ENCODE data around the gene SLC38A11.
A peak's percentile ranks its signal among the peaks of the same experiment; 100 is the strongest.
"Not testable (repeated sequence)": the region's sequence is repeated elsewhere in the genome, so short reads cannot be mapped to it uniquely, and the experiment has no call there.

Gene SLC38A11

GRCh38 chr2:164954954-164955701 is at the start of gene SLC38A11:
Gene SLC38A11, minus strand, starts transcription at chr2:164955525. Its CDS starts 278 bp downstream, at chr2:164955247.
- no peak for DNase-seq

GRCh38 chr2:165003443-165004130 is 48.3 kb upstream of the SLC38A11 start:
- no peak for DNase-seq

- DNase-seq = no peak
These were observed 47.3 kb upstream of the SLC38A11 start for GRCh38 chr2:165002638-165003037.

- not testable (repeated sequence) for DNase-seq
These were observed 39.5 kb upstream of the SLC38A11 start for GRCh38 chr2:164994664-164995299.

- DNase-seq = no peak
These were observed 38.1 kb upstream of the SLC38A11 start for GRCh38 chr2:164993287-164994016.

GRCh38 chr2:164992818-164993217 is 37.5 kb upstream of the SLC38A11 start:
- peak; percentile 47 for DNase-seq

- DNase-seq = not testable (repeated sequence)
These were observed 36.7 kb upstream of the SLC38A11 start for GRCh38 chr2:164992093-164992454.

GRCh38 chr2:164991361-164992092 is 36.2 kb upstream of the SLC38A11 start:
- DNase-seq = not testable (repeated sequence)

GRCh38 chr2:164990953-164991352 is 35.6 kb upstream of the SLC38A11 start:
- not testable (repeated sequence) for DNase-seq

GRCh38 chr2:164988805-164989204 is 33.5 kb upstream of the SLC38A11 start:
- not testable (repeated sequence) for DNase-seq

GRCh38 chr2:164986027-164986426 is 30.7 kb upstream of the SLC38A11 start:
- not testable (repeated sequence) for DNase-seq

GRCh38 chr2:164984428-164984827 is 29.1 kb upstream of the SLC38A11 start:
- no peak for DNase-seq

- no peak for DNase-seq
These were observed 26.1 kb upstream of the SLC38A11 start for GRCh38 chr2:164981217-164981990.

GRCh38 chr2:164980688-164981087 is 25.4 kb upstream of the SLC38A11 start:
- DNase-seq = not testable (repeated sequence)

- DNase-seq = no peak
These were observed 23.8 kb upstream of the SLC38A11 start for GRCh38 chr2:164979113-164979512.

- not testable (repeated sequence) for DNase-seq
These were observed 21.6 kb upstream of the SLC38A11 start for GRCh38 chr2:164976875-164977470.

GRCh38 chr2:164976301-164976700 is 21.0 kb upstream of the SLC38A11 start:
- no peak for DNase-seq

GRCh38 chr2:164975891-164976290 is 20.6 kb upstream of the SLC38A11 start:
- no peak for DNase-seq

GRCh38 chr2:164974221-164974620 is 18.9 kb upstream of the SLC38A11 start:
- DNase-seq = no peak

- no peak for DNase-seq
These were observed 16.9 kb upstream of the SLC38A11 start for GRCh38 chr2:164972216-164972615.
